B cell (primary cell): ENCODE measurements around the gene SMAP1. TPM values are rescaled to one million over a fixed set of nuclear protein-coding genes. Genes with fewer than 3 reads are reported as not detected.

Experiments
- ATAC-seq: fragments of 200-7000 bp; cut with Tn5 transposase; one replicate; pipeline ENCODE4 v1.10.0; 2021; ENCODE audit warnings: low read depth, mild to moderate bottlenecking, moderate number of reproducible peaks, moderate library complexity
- CTCF ChIA-PET: fragments of 350-600 bp; sonication (Branson Sonifier 250); formaldehyde crosslinking; loops from one replicate; lab custom pipeline; 2021; ENCODE audit warnings: antibody characterized with exemption, inconsistent platforms; lab: Charles Lee
- POLR2A ChIA-PET: fragments of 350-600 bp; sonication (Branson Sonifier 250); formaldehyde crosslinking; loops from one replicate; lab custom pipeline; 2021; ENCODE audit warnings: antibody characterized with exemption; lab: Charles Lee
- DNase-seq: peaks from one replicate; pipeline ENCODE4 v3.0.0; 2013
- H2AFZ ChIP-seq: 2 replicates; pipeline ENCODE4 v1.6.1; 2012; ENCODE audit warnings: mild to moderate bottlenecking, low read depth, low read length; ENCODE audit not compliant: insufficient read depth, poor library complexity, severe bottlenecking
- H3K27ac ChIP-seq, 2 donors: 1 replicate in 1 of 2; 2 replicates in 1 of 2; pipeline ENCODE4 v1.5.1; 2012 to 2013; ENCODE audit warnings: low read length in 2 of 2, mild to moderate bottlenecking in 2 of 2, moderate library complexity in 1 of 2
- H3K27me3 ChIP-seq, 4 experiments: fragments of 200-600 bp in 1 of 4; sonication (generic) in 1 of 4; replicated peaks in 1 of 4; 1 replicate in 2 of 4; 2 replicates in 2 of 4; pipeline versions ENCODE4 v1.6.1 to v1.7.0; 2013 to 2016; ENCODE audit warnings: low read length in 3 of 4, mild to moderate bottlenecking in 2 of 4, mixed read lengths in 1 of 4, moderate library complexity in 1 of 4; ENCODE audit not compliant: insufficient read depth in 4 of 4, control insufficient read depth in 3 of 4; ENCODE audit errors: control extremely low read depth in 1 of 4
- H3K36me3 ChIP-seq, 2 experiments: replicated peaks in 1 of 2; 1 replicate in 1 of 2; 2 replicates in 1 of 2; pipeline versions ENCODE4 v1.6.1 to v1.7.1; 2013; ENCODE audit warnings: low read length in 1 of 2; ENCODE audit not compliant: insufficient read depth in 2 of 2, control insufficient read depth in 1 of 2; ENCODE audit errors: control extremely low read depth in 1 of 2, extremely low read depth in 1 of 2
- H3K4me1 ChIP-seq, 2 donors: fragments of 200-600 bp in 1 of 2; sonication (generic) in 1 of 2; 1 replicate in 1 of 2; 2 replicates in 1 of 2; pipeline versions ENCODE4 v1.5.1 to v1.6.1; 2013 to 2017; ENCODE audit warnings: low read length in 2 of 2; ENCODE audit not compliant: control insufficient read depth in 2 of 2, insufficient read depth in 2 of 2
- H3K4me2 ChIP-seq: replicated peaks from 2 replicates; pipeline ENCODE3; 2012; ENCODE audit warnings: mild to moderate bottlenecking, low read depth, low read length; ENCODE audit not compliant: poor library complexity, severe bottlenecking
- H3K4me3 ChIP-seq, 5 experiments: fragments of 200-600 bp in 1 of 5; sonication (generic) in 1 of 5; 1 replicate in 3 of 5; 2 replicates in 2 of 5; pipeline versions ENCODE4 v1.5.1 to v1.7.0; 2011 to 2016; ENCODE audit warnings: low read length in 4 of 5, mild to moderate bottlenecking in 4 of 5, low read depth in 2 of 5, control low read depth in 1 of 5, moderate library complexity in 1 of 5; ENCODE audit not compliant: insufficient read depth in 1 of 5; ENCODE audit errors: control extremely low read depth in 1 of 5, extremely low read depth in 1 of 5
- H3K79me2 ChIP-seq: fragments of 200-600 bp; sonication (generic); one replicate; pipeline ENCODE4 v1.6.0; 2016; ENCODE audit warnings: low read length; ENCODE audit not compliant: control insufficient read depth, insufficient read depth
- H3K9ac ChIP-seq: fragments of 200-600 bp; sonication (generic); 2 replicates; pipeline ENCODE4 v1.6.1; 2017; ENCODE audit warnings: mild to moderate bottlenecking, low read length, moderate library complexity
- H3K9me3 ChIP-seq, 3 donors: one replicate each; pipeline versions ENCODE4 v1.6.1 to v1.7.1; 2013; ENCODE audit warnings: low read length in 2 of 3; ENCODE audit not compliant: control insufficient read depth in 2 of 3, insufficient read depth in 1 of 3; ENCODE audit errors: control extremely low read depth in 1 of 3
- H4K20me1 ChIP-seq: 2 replicates; pipeline ENCODE4 v1.6.0; 2012; ENCODE audit warnings: mild to moderate bottlenecking, low read length; ENCODE audit not compliant: insufficient read depth, control insufficient read depth, poor library complexity, severe bottlenecking
- H3K27ac Mint-ChIP-seq: one replicate; pipeline ENCODE4 v1.8.0; 2021; ENCODE audit warnings: mixed read lengths
- H3K27me3 Mint-ChIP-seq: one replicate; pipeline ENCODE4 v1.8.0; 2021; ENCODE audit warnings: mixed read lengths
- H3K4me1 Mint-ChIP-seq: one replicate; pipeline ENCODE4 v1.8.0; 2021; ENCODE audit warnings: mixed read lengths
- H3K4me3 Mint-ChIP-seq: one replicate; pipeline ENCODE4 v1.8.0; 2021; ENCODE audit warnings: mixed read lengths
- H3K9me3 Mint-ChIP-seq: one replicate; pipeline ENCODE4 v1.8.0; 2022; ENCODE audit warnings: mixed read lengths; ENCODE audit not compliant: insufficient read depth
- CTCF ChIP-seq: fragments of 200-600 bp; IDR thresholded peaks from one replicate; pipeline ENCODE4 v1.8.0; 2022; ENCODE audit warnings: antibody characterized with exemption, mild to moderate bottlenecking
- EZH2 ChIP-seq: IDR thresholded peaks from 2 replicates; pipeline ENCODE4 v1.6.1; 2012; ENCODE audit warnings: borderline replicate concordance, low read depth, mild to moderate bottlenecking, moderate library complexity, low read length; ENCODE audit not compliant: insufficient read depth, poor library complexity, severe bottlenecking
- WGBS: methylation state at CpG from one replicate; pipeline ENCODE4 v1.1.5; 2013; ENCODE audit warnings: missing lambda C conversion rate; ENCODE audit not compliant: insufficient coverage; 5-methylcytosine and 5-hydroxymethylcytosine counted together
- intact Hi-C: fragments of 100-400 bp; cut with micrococcal nuclease; formaldehyde crosslinking; loops from one replicate; pipeline ENCODE4 v1.10.0; 2022
- polyA plus RNA-seq: library from polyadenylated mRNA; depleted of rRNA; stranded (reverse); fragments of >200 nt; gene quantifications from 2 replicates; pipeline ENCODE4 v1.2.3, GENCODE V29; 2012
- total RNA-seq, 2 donors: library from RNA; stranded (reverse); fragments of 120-200 nt in 1 of 2; gene quantifications; 1 replicate in 1 of 2; 2 replicates in 1 of 2; pipeline versions ENCODE4 v1.2.3 to v1.2.4, GENCODE V29; 2013 to 2022

The SMAP1 gene
- total and polyA plus RNA-seq, 2 donors (not counting 1 experiment from before 2014, with no cell fraction given): 11.0 to 21.7 TPM

DNA sequence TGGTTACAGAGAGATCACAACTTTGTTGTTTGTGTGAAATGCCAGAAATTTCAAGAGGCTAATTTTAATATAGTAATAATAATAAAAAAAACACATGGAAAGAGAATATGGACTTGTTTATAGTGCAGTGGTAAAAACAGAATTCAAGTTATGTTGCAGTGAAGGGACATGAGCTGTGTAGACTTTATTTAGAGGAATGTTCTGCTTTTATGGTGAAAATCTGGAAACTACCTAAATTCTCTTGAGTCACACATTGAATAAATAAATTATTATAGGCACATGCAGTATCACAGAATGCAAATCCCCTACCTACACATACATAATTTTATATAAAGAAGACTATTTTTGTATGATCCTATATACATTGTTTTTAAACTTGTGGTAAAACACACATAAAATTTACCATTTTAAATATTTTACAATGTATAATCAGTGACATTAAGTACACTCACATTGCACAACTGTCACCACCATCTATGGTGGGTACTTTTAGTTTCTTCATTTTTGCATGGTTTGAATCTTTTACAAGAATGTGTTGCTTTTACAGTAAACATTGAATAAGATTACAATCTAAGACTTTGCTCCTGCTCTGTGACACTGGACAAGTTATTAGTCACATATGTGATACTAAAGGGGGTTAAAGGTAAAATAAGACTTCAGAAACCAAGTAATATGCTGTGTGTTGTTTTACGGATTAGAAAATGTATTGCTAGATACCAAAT, 181.8 kb downstream of the SMAP1 start:
- 100% methylated on average over 1 of the region's 1 CpG for WGBS
- no peaks in the 10 kb centered on the region for H4K20me1 ChIP-seq
- Mint-ChIP-seq H3K4me1 (peaks cover 18% of the 10 kb centered on the region), H3K27me3 (no peaks in the 10 kb centered on the region), H3K4me3 (no peak overlapping the region), H3K9me3 (no peaks in the 10 kb centered on the region), H3K27ac (no peak overlapping the region)
- peaks cover 1 to 6% of the 10 kb centered on the region in 2 experiments for H3K36me3 ChIP-seq
- no peak for ATAC-seq
- H3K9ac ChIP-seq: no peak overlapping the region
- DNase-seq: no peak
- no peaks in the 10 kb centered on the region for H3K27me3 ChIP-seq
- POLR2A ChIA-PET: no interaction called here
- H3K4me2 ChIP-seq: no peak overlapping the region
- TF ChIP-seq CTCF (no peak), EZH2 (no peak)
- no peak overlapping the region for H2AFZ ChIP-seq
- H3K27ac ChIP-seq: no peak overlapping the region
- no peak overlapping the region for H3K4me3 ChIP-seq
- H3K79me2 ChIP-seq: no peaks in the 10 kb centered on the region
- no peaks in the 10 kb centered on the region for H3K9me3 ChIP-seq
- intact Hi-C loops: no loop called here
- peaks cover 0 to 11% of the 10 kb centered on the region in 2 donors for H3K4me1 ChIP-seq
- CTCF ChIA-PET: no interaction called here

DNA sequence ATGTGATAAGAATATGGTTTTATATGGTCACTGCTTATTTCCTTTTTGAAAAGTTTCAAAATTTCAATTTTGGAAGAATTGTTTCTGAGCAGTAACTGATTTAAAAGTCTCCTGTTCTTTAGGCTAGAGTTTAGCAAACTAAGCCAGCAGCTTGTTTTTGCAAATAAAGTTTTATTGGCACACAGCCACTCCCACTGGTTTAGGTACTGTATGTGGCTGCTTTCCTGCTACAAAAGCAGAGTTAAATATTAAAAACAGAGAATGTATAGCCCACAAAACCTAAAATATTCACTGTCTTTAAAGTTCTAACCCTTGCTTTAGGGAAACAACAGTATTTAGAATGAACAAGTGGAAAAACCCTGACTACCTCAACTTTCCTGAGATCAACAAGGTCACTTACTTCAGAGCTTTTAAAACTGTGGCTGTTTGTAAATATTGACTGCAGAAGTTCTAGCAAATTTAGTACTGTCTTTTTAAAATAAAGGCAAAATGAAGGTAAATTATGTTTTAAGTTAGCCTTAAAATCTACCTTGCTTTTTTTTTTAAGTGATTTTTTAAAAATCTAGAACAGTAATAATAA, 185.1 kb downstream of the SMAP1 start:
- H3K4me3 ChIP-seq: no peak overlapping the region
- H3K9me3 ChIP-seq: no peaks in the 10 kb centered on the region
- CTCF ChIA-PET: no interaction called here

More for the DNA sequence above, 185.1 kb downstream of the SMAP1 start:
- peaks cover 30% of the 10 kb centered on the region for H3K4me1 Mint-ChIP-seq
- H3K27ac ChIP-seq: no peak overlapping the region
- no peaks in the 10 kb centered on the region for H3K27me3 ChIP-seq
- H3K9me3 Mint-ChIP-seq: no peaks in the 10 kb centered on the region
- H3K27ac Mint-ChIP-seq: no peak overlapping the region
- no peak overlapping the region for H3K4me3 Mint-ChIP-seq
- H2AFZ ChIP-seq: no peak overlapping the region
- intact Hi-C loops: no loop called here
- H3K27me3 Mint-ChIP-seq: no peaks in the 10 kb centered on the region
- peaks cover 7 to 19% of the 10 kb centered on the region in 2 donors for H3K4me1 ChIP-seq
- peaks cover 1 to 6% of the 10 kb centered on the region in 2 experiments for H3K36me3 ChIP-seq
- DNase-seq (no peak), ATAC-seq (no peak)
- peaks cover 2% of the 10 kb centered on the region for H4K20me1 ChIP-seq
- H3K4me2 ChIP-seq: no peak overlapping the region
- POLR2A ChIA-PET: no interaction called here
- H3K79me2 ChIP-seq: no peaks in the 10 kb centered on the region
- H3K9ac ChIP-seq: no peak overlapping the region
- no peak for TF ChIP-seq EZH2
- TF ChIP-seq CTCF: no peak
